Measurements from ENCODE around the gene PDE7B.

GRCh38 chr6:135828021-135828420 lies 23.5 kb upstream of the PDE7B start:
- TF ChIP-seq EZH2 (conservative IDR thresholded peaks at IDR 0.05; ENCODE audit: low read depth, low read length) (no peak), ZNF24 (IDR thresholded peaks at IDR 0.05) (no peak), CTCF (CRISPR knock-in tag; IDR thresholded peaks at IDR 0.05) (no peak), GTF3A (CRISPR knock-in tag; conservative IDR thresholded peaks at IDR 0.05) (no peak)
